ENCODE measurements around the gene ZNF451. TPM values are rescaled to one million over a fixed set of nuclear protein-coding genes. Genes with fewer than 3 reads are reported as not detected.

The ZNF451 gene
- polyA plus RNA-seq, 2 donors, result 7.3 to 9.1 TPM

GRCh38 chr6:57068061-57068460 is 21.9 kb upstream of the ZNF451 start:
- 96 to 97% methylated on average over 1 of the region's 1 CpG for WGBS, 2 donors
- H3K9me3 ChIP-seq (ENCODE audit: control insufficient read depth in 2 of 2, insufficient read depth in 1 of 2, low read depth in 1 of 2, low read length in 1 of 2), result no peaks in the 10 kb centered on the region
- no peak overlapping the region for H3K27ac ChIP-seq (ENCODE audit: low read depth in 2 of 2, low read length in 1 of 2)
- no peaks in the 10 kb centered on the region for H3K4me1 ChIP-seq (ENCODE audit: control insufficient read depth in 2 of 2, insufficient read depth in 2 of 2, low read length in 1 of 2)
- no peaks in the 10 kb centered on the region for H3K36me3 ChIP-seq (ENCODE audit: control insufficient read depth in 2 of 2, insufficient read depth in 2 of 2, low read length in 1 of 2)
- no peak overlapping the region for H3K4me3 ChIP-seq (ENCODE audit: low read depth in 1 of 2, low read length in 2 of 2)
- H3K27me3 ChIP-seq (ENCODE audit: control insufficient read depth in 1 of 2, insufficient read depth in 2 of 2, low read length in 2 of 2), result no peaks in the 10 kb centered on the region

GRCh38 chr6:57069228-57069627 is 20.8 kb upstream of the ZNF451 start:
- Histone ChIP-seq H3K36me3 (ENCODE audit: control insufficient read depth in 2 of 2, insufficient read depth in 2 of 2, low read length in 1 of 2) (no peaks in the 10 kb centered on the region), H3K27ac (ENCODE audit: low read depth in 2 of 2, low read length in 1 of 2) (no peak overlapping the region), H3K27me3 (ENCODE audit: control insufficient read depth in 1 of 2, insufficient read depth in 2 of 2, low read length in 2 of 2) (no peaks in the 10 kb centered on the region), H3K9me3 (ENCODE audit: control insufficient read depth in 2 of 2, insufficient read depth in 1 of 2, low read depth in 1 of 2, low read length in 1 of 2) (no peaks in the 10 kb centered on the region), H3K4me1 (ENCODE audit: control insufficient read depth in 2 of 2, insufficient read depth in 2 of 2, low read length in 1 of 2) (no peaks in the 10 kb centered on the region), H3K4me3 (ENCODE audit: low read depth in 1 of 2, low read length in 2 of 2) (no peak overlapping the region)
- WGBS, 2 donors, result 90 to 97% methylated on average over 4 of the region's 4 CpGs

DNA sequence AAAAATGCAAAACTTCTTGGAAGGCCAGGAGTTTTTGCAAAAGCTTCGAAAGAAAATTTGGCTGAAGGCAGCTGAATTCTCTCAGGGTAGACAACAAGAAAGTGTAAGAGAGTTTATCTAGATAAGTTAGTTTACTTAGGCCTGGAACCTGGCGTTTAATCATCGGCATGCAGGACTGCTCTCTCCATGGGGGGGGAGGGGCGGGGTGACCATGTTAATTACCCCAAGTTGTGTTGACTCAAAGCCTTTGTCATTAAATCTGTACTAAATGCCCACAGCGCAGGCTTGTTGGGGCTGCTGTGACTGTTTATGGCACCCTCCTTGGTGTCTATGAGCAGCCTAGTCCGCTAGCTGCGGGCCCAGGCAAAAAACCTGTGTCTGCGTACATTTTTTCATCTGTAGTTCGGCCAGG is 20.1 kb upstream of the ZNF451 start:
- H3K27ac ChIP-seq (ENCODE audit: low read depth in 2 of 2, low read length in 1 of 2), result no peak overlapping the region
- H3K4me3 ChIP-seq (ENCODE audit: low read depth in 1 of 2, low read length in 2 of 2), result no peak overlapping the region
- no peaks in the 10 kb centered on the region for H3K4me1 ChIP-seq (ENCODE audit: control insufficient read depth in 2 of 2, insufficient read depth in 2 of 2, low read length in 1 of 2)
- no peaks in the 10 kb centered on the region for H3K9me3 ChIP-seq (ENCODE audit: control insufficient read depth in 2 of 2, insufficient read depth in 1 of 2, low read depth in 1 of 2, low read length in 1 of 2)
- H3K27me3 ChIP-seq (ENCODE audit: control insufficient read depth in 1 of 2, insufficient read depth in 2 of 2, low read length in 2 of 2), result no peaks in the 10 kb centered on the region
- 85 to 89% methylated on average over 9 of the region's 9 CpGs for WGBS, 2 donors
- H3K36me3 ChIP-seq (ENCODE audit: control insufficient read depth in 2 of 2, insufficient read depth in 2 of 2, low read length in 1 of 2), result no peaks in the 10 kb centered on the region

- Histone ChIP-seq H3K36me3 (ENCODE audit: control insufficient read depth in 2 of 2, insufficient read depth in 2 of 2, low read length in 1 of 2) (no peaks in the 10 kb centered on the region), H3K27ac (ENCODE audit: low read depth in 2 of 2, low read length in 1 of 2) (no peak overlapping the region), H3K9me3 (ENCODE audit: control insufficient read depth in 2 of 2, insufficient read depth in 1 of 2, low read depth in 1 of 2, low read length in 1 of 2) (no peaks in the 10 kb centered on the region), H3K27me3 (ENCODE audit: control insufficient read depth in 1 of 2, insufficient read depth in 2 of 2, low read length in 2 of 2) (no peaks in the 10 kb centered on the region), H3K4me1 (ENCODE audit: control insufficient read depth in 2 of 2, insufficient read depth in 2 of 2, low read length in 1 of 2) (no peaks in the 10 kb centered on the region), H3K4me3 (ENCODE audit: low read depth in 1 of 2, low read length in 2 of 2) (no peak overlapping the region)
- 84 to 94% methylated on average over 3 of the region's 3 CpGs for WGBS, 2 donors
Observed at GRCh38 chr6:57072108-57072507, 17.9 kb upstream of the ZNF451 start.

GRCh38 chr6:57074383-57074782 is 15.6 kb upstream of the ZNF451 start:
- Histone ChIP-seq H3K27ac (ENCODE audit: low read depth in 2 of 2, low read length in 1 of 2) (no peak overlapping the region), H3K4me3 (ENCODE audit: low read depth in 1 of 2, low read length in 2 of 2) (no peak overlapping the region), H3K4me1 (ENCODE audit: control insufficient read depth in 2 of 2, insufficient read depth in 2 of 2, low read length in 1 of 2) (no peaks in the 10 kb centered on the region), H3K27me3 (ENCODE audit: control insufficient read depth in 1 of 2, insufficient read depth in 2 of 2, low read length in 2 of 2) (no peaks in the 10 kb centered on the region), H3K9me3 (ENCODE audit: control insufficient read depth in 2 of 2, insufficient read depth in 1 of 2, low read depth in 1 of 2, low read length in 1 of 2) (no peaks in the 10 kb centered on the region), H3K36me3 (ENCODE audit: control insufficient read depth in 2 of 2, insufficient read depth in 2 of 2, low read length in 1 of 2) (no peaks in the 10 kb centered on the region)
- WGBS, 2 donors, result 95% methylated on average over 8 of the region's 8 CpGs

DNA sequence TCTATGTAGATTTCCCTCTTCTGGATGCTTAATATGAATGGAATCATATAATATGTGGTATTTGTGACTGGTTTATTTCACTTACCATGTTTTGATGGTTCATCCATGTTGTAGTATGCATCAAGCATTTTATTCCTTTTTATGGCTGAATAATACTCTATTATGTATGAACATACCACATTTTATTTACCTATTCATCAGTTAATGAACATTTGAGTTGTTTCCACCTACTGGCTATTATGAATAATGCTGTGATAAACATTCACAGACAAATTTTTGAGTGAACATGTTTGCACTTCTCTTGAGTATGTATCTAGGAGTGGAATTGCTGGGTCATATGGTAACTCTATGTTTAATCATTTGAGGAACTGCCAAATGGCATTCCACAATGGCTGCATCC is 14.9 kb upstream of the ZNF451 start:
- Histone ChIP-seq H3K36me3 (ENCODE audit: control insufficient read depth in 2 of 2, insufficient read depth in 2 of 2, low read length in 1 of 2) (no peaks in the 10 kb centered on the region), H3K4me1 (ENCODE audit: control insufficient read depth in 2 of 2, insufficient read depth in 2 of 2, low read length in 1 of 2) (no peaks in the 10 kb centered on the region), H3K27ac (ENCODE audit: low read depth in 2 of 2, low read length in 1 of 2) (no peak overlapping the region), H3K4me3 (ENCODE audit: low read depth in 1 of 2, low read length in 2 of 2) (no peak overlapping the region), H3K9me3 (ENCODE audit: control insufficient read depth in 2 of 2, insufficient read depth in 1 of 2, low read depth in 1 of 2, low read length in 1 of 2) (no peaks in the 10 kb centered on the region), H3K27me3 (ENCODE audit: control insufficient read depth in 1 of 2, insufficient read depth in 2 of 2, low read length in 2 of 2) (no peaks in the 10 kb centered on the region)

DNA sequence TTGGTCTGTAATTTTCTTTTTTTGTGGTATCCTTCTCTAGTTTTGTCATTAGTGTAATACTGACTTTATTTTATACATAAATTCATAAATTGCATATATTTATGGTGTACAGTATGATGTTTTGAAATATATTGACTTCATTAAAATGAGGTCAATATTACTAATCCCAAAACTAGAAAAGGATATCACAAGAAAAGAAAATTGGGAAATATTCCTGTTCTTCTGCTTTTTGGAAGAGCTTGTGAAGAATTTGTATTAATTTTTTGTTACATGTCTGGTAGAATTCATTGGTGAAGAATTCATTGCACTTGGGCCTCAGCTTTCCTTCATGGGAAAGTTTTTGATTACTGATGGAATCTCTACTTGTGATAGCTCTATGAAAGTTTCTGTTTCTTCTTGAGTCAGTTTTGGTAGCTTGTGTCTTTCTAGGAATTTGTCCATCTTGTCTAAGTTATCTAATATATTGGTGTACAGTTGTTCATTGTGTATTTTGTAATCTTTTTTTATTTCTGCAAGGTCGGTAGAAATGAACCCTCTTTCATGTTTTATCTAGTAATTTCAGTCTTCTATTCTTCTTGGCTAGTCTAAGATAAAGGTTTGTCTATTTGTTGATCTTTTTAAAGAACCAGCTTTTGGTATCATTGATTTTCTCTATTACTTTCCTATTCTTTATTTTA is 11.3 kb upstream of the ZNF451 start:
- Histone ChIP-seq H3K27me3 (ENCODE audit: control insufficient read depth in 1 of 2, insufficient read depth in 2 of 2, low read length in 2 of 2) (no peaks in the 10 kb centered on the region), H3K36me3 (ENCODE audit: control insufficient read depth in 2 of 2, insufficient read depth in 2 of 2, low read length in 1 of 2) (no peaks in the 10 kb centered on the region), H3K4me1 (ENCODE audit: control insufficient read depth in 2 of 2, insufficient read depth in 2 of 2, low read length in 1 of 2) (no peaks in the 10 kb centered on the region), H3K27ac (ENCODE audit: low read depth in 2 of 2, low read length in 1 of 2) (no peak overlapping the region), H3K9me3 (ENCODE audit: control insufficient read depth in 2 of 2, insufficient read depth in 1 of 2, low read depth in 1 of 2, low read length in 1 of 2) (no peaks in the 10 kb centered on the region), H3K4me3 (ENCODE audit: low read depth in 1 of 2, low read length in 2 of 2) (no peak overlapping the region)
- WGBS, 2 donors, result 87 to 89% methylated on average over 1 of the region's 1 CpG

- Histone ChIP-seq H3K4me1 (ENCODE audit: control insufficient read depth in 2 of 2, insufficient read depth in 2 of 2, low read length in 1 of 2) (no peaks in the 10 kb centered on the region), H3K4me3 (ENCODE audit: low read depth in 1 of 2, low read length in 2 of 2) (no peak overlapping the region), H3K9me3 (ENCODE audit: control insufficient read depth in 2 of 2, insufficient read depth in 1 of 2, low read depth in 1 of 2, low read length in 1 of 2) (no peaks in the 10 kb centered on the region), H3K27me3 (ENCODE audit: control insufficient read depth in 1 of 2, insufficient read depth in 2 of 2, low read length in 2 of 2) (no peaks in the 10 kb centered on the region), H3K27ac (ENCODE audit: low read depth in 2 of 2, low read length in 1 of 2) (no peak overlapping the region), H3K36me3 (ENCODE audit: control insufficient read depth in 2 of 2, insufficient read depth in 2 of 2, low read length in 1 of 2) (no peaks in the 10 kb centered on the region)
- WGBS, 2 donors, result 80 to 81% methylated on average over 2 of the region's 2 CpGs
Observed at GRCh38 chr6:57085471-57085870, 4.5 kb upstream of the ZNF451 start.

- no peaks in the 10 kb centered on the region for H3K4me1 ChIP-seq (ENCODE audit: control insufficient read depth in 2 of 2, insufficient read depth in 2 of 2, low read length in 1 of 2)
- H3K9me3 ChIP-seq (ENCODE audit: control insufficient read depth in 2 of 2, insufficient read depth in 1 of 2, low read depth in 1 of 2, low read length in 1 of 2), result no peaks in the 10 kb centered on the region
- H3K27me3 ChIP-seq (ENCODE audit: control insufficient read depth in 1 of 2, insufficient read depth in 2 of 2, low read length in 2 of 2), result no peaks in the 10 kb centered on the region
- no peaks in the 10 kb centered on the region for H3K36me3 ChIP-seq (ENCODE audit: control insufficient read depth in 2 of 2, insufficient read depth in 2 of 2, low read length in 1 of 2)
- 89 to 94% methylated on average over 1 of the region's 1 CpG for WGBS, 2 donors
- no peak overlapping the region for H3K27ac ChIP-seq (ENCODE audit: low read depth in 2 of 2, low read length in 1 of 2)
- H3K4me3 ChIP-seq (ENCODE audit: low read depth in 1 of 2, low read length in 2 of 2), result no peak overlapping the region
Observed at GRCh38 chr6:57086843-57087242, 3.1 kb upstream of the ZNF451 start.

GRCh38 chr6:57087916-57088315 is 2.1 kb upstream of the ZNF451 start:
- Histone ChIP-seq H3K27me3 (ENCODE audit: control insufficient read depth in 1 of 2, insufficient read depth in 2 of 2, low read length in 2 of 2) (no peaks in the 10 kb centered on the region), H3K4me1 (ENCODE audit: control insufficient read depth in 2 of 2, insufficient read depth in 2 of 2, low read length in 1 of 2) (no peaks in the 10 kb centered on the region), H3K4me3 (ENCODE audit: low read depth in 1 of 2, low read length in 2 of 2) (no peak overlapping the region), H3K9me3 (ENCODE audit: control insufficient read depth in 2 of 2, insufficient read depth in 1 of 2, low read depth in 1 of 2, low read length in 1 of 2) (no peaks in the 10 kb centered on the region), H3K36me3 (ENCODE audit: control insufficient read depth in 2 of 2, insufficient read depth in 2 of 2, low read length in 1 of 2) (no peaks in the 10 kb centered on the region), H3K27ac (ENCODE audit: low read depth in 2 of 2, low read length in 1 of 2) (no peak overlapping the region)
- WGBS, 2 donors, result 82 to 87% methylated on average over 4 of the region's 4 CpGs
